GM12878 (cell line): ENCODE data around the gene CTSF. TPM values are rescaled to one million over a fixed set of nuclear protein-coding genes. Genes with fewer than 3 reads are reported as not detected.

Experiments
- ATAC-seq: fragments of 200-7000 bp; cut with Tn5 transposase; 3 replicates; pipeline ENCODE4 v1.9.1; 2020; ENCODE audit warnings: mild to moderate bottlenecking, moderate library complexity
- BruUV-seq: library from RNA; stranded (reverse); fragments of 400-500 nt; replicated peaks from 2 replicates; lab custom pipeline; 2021; lab: Mats Ljungman, UMichigan
- CTCF ChIA-PET: fragments of 300-600 bp; sonication (Branson Sonifier 250); formaldehyde crosslinking; extraction: SDS; loops from one replicate; lab custom pipeline; 2021; ENCODE audit warnings: inconsistent platforms; lab: Yijun Ruan, JAX
- POLR2A ChIA-PET: fragments of 350-600 bp; formaldehyde crosslinking; extraction: SDS; loops from one replicate; lab custom pipeline; 2021; ENCODE audit warnings: inconsistent platforms; lab: Charles Lee
- RAD21 ChIA-PET: fragments of 300-600 bp; sonication (Branson Sonifier 250); formaldehyde crosslinking; loops from one replicate; lab custom pipeline; 2023; ENCODE audit warnings: antibody characterized with exemption; ENCODE audit not compliant: unreplicated experiment; lab: Charles Lee
- SMC1A ChIA-PET: fragments of 300-600 bp; sonication (Branson Sonifier 250); formaldehyde crosslinking; loops from one replicate; lab custom pipeline; 2023; ENCODE audit not compliant: unreplicated experiment, uncharacterized antibody; lab: Charles Lee
- DNase-seq: peaks from one replicate; pipeline ENCODE4 v3.0.0-alpha.2; 2011; ENCODE audit warnings: low read depth, low spot score
- FAIRE-seq: peaks from 3 replicates; lab custom pipeline; 2011; peaks lifted over from hg19 to GRCh38; lab: Jason Lieb, UNC
- H2AFZ ChIP-seq: 2 replicates; pipeline ENCODE4 v1.6.0; 2011; ENCODE audit warnings: low read depth, low read length, control low read depth; ENCODE audit not compliant: control insufficient read depth
- H3K27ac ChIP-seq: 2 replicates; pipeline ENCODE4 v1.5.1; 2011; ENCODE audit warnings: control low read depth; ENCODE audit not compliant: control insufficient read depth, insufficient read depth
- H3K27me3 ChIP-seq, 2 experiments: replicated peaks in 1 of 2; 2 replicates each; pipeline versions ENCODE4 v1.6.0 to v1.6.1; 2011; ENCODE audit warnings: low read length in 1 of 2; ENCODE audit not compliant: control insufficient read depth in 2 of 2, insufficient read depth in 2 of 2
- H3K36me3 ChIP-seq, 2 experiments: 2 replicates each; pipeline ENCODE4 v1.5.1; 2011; ENCODE audit warnings: low read length in 1 of 2; ENCODE audit not compliant: control insufficient read depth in 2 of 2, insufficient read depth in 2 of 2
- H3K4me1 ChIP-seq: 2 replicates; pipeline ENCODE4 v1.6.1; 2011; ENCODE audit warnings: mild to moderate bottlenecking, low read length, moderate library complexity, mixed read lengths; ENCODE audit not compliant: control insufficient read depth, insufficient read depth
- H3K4me2 ChIP-seq: 2 replicates; pipeline ENCODE4 v1.6.0; 2011; ENCODE audit warnings: control low read depth; ENCODE audit not compliant: control insufficient read depth, insufficient read depth
- H3K4me3 ChIP-seq: fragments of 200-600 bp; sonication (generic); 2 replicates; pipeline ENCODE4 v1.5.1; 2016
- H3K79me2 ChIP-seq: 2 replicates; pipeline ENCODE4 v1.6.0; 2011; ENCODE audit warnings: low read length; ENCODE audit not compliant: control insufficient read depth, insufficient read depth
- H3K9ac ChIP-seq: 2 replicates; pipeline ENCODE4 v1.8.0; 2011; ENCODE audit warnings: low read length, control low read depth, mixed read lengths; ENCODE audit not compliant: control insufficient read depth, insufficient read depth
- H3K9me3 ChIP-seq: replicated peaks from 3 replicates; pipeline ENCODE4 v1.5.1; 2011; ENCODE audit warnings: mild to moderate bottlenecking, low read length; ENCODE audit not compliant: control insufficient read depth, insufficient read depth
- H4K20me1 ChIP-seq: 2 replicates; pipeline ENCODE4 v1.6.0; 2011; ENCODE audit not compliant: control insufficient read depth, insufficient read depth
- ATF3 ChIP-seq: IDR thresholded peaks from 2 replicates; pipeline ENCODE4 v1.6.1; 2011; ENCODE audit warnings: low read depth, mild to moderate bottlenecking, low read length, moderate library complexity, borderline replicate concordance; ENCODE audit errors: extremely low read depth
- BCLAF1 ChIP-seq: fragments of 450-650 bp; IDR thresholded peaks from 2 replicates; pipeline ENCODE4 v1.6.1; 2017; ENCODE audit warnings: antibody characterized with exemption, mild to moderate bottlenecking, moderate library complexity
- E2F4 ChIP-seq: IDR thresholded peaks from 2 replicates; pipeline ENCODE4 v1.6.1; 2012; ENCODE audit warnings: low read depth, low read length, improper control_type of control experiment
- MTA3 ChIP-seq: IDR thresholded peaks from 2 replicates; pipeline ENCODE4 v1.6.1; 2012; ENCODE audit warnings: low read length, inconsistent platforms, borderline replicate concordance
- NFYA ChIP-seq: IDR thresholded peaks from 2 replicates; pipeline ENCODE4 v1.6.1; 2011; ENCODE audit warnings: low read depth, mild to moderate bottlenecking, low read length, improper control_type of control experiment, borderline replicate concordance
- PML ChIP-seq: IDR thresholded peaks from 2 replicates; pipeline ENCODE4 v1.6.1; 2012; ENCODE audit warnings: low read length, inconsistent platforms
- RB1 ChIP-seq: fragments of 450-650 bp; formaldehyde crosslinking; IDR thresholded peaks from 2 replicates; pipeline ENCODE4 v1.6.1; 2017; ENCODE audit warnings: mild to moderate bottlenecking, borderline replicate concordance
- REST ChIP-seq: IDR thresholded peaks from 2 replicates; pipeline ENCODE4 v1.6.1; 2012; ENCODE audit warnings: mild to moderate bottlenecking, low read depth, low read length
- SIN3A ChIP-seq: IDR thresholded peaks from 2 replicates; pipeline ENCODE4 v1.6.1; 2012; ENCODE audit warnings: low read depth, low read length, improper control_type of control experiment
- SIX5 ChIP-seq: IDR thresholded peaks from 2 replicates; pipeline ENCODE4 v1.6.1; 2011; ENCODE audit warnings: mild to moderate bottlenecking, low read depth, low read length, moderate library complexity; ENCODE audit not compliant: severe bottlenecking
- SPI1 ChIP-seq: IDR thresholded peaks from 2 replicates; pipeline ENCODE4 v1.6.1; 2011; ENCODE audit warnings: low read depth, mild to moderate bottlenecking, low read length, moderate library complexity, borderline replicate concordance; ENCODE audit not compliant: insufficient read depth
- SUZ12 ChIP-seq: fragments of 200-600 bp; sonication (generic); IDR thresholded peaks from one replicate; pipeline ENCODE4 v1.6.1; 2018; ENCODE audit warnings: antibody characterized with exemption, mild to moderate bottlenecking; ENCODE audit not compliant: unreplicated experiment
- TARDBP ChIP-seq: IDR thresholded peaks from 2 replicates; pipeline ENCODE4 v1.6.1; 2016; ENCODE audit warnings: borderline replicate concordance
- ZNF274 ChIP-seq: IDR thresholded peaks from one replicate; pipeline ENCODE4 v1.8.0; 2011; ENCODE audit not compliant: insufficient read length, insufficient read depth
- WGBS: methylation state at CpG from one replicate; pipeline ENCODE4 v1.1.6; 2016; ENCODE audit warnings: low lambda C conversion rate; ENCODE audit not compliant: insufficient replicate concordance, insufficient coverage; ENCODE audit errors: missing lambda C conversion rate; 5-methylcytosine and 5-hydroxymethylcytosine counted together
- in situ Hi-C: fragments of 300-500 bp; cut with MboI; formaldehyde crosslinking; loops from 9 replicates; pipeline ENCODE4 v1.14.3; 2018; ENCODE audit warnings: mixed read lengths
- intact Hi-C: fragments of 100-400 bp; cut with micrococcal nuclease; formaldehyde crosslinking; loops from one replicate; pipeline ENCODE4 v1.14.2; 2022; ENCODE audit not compliant: unreplicated experiment
- polyA plus RNA-seq, 11 experiments: library from polyadenylated mRNA; depleted of rRNA in 4 of 11; unstranded in 6 of 11; stranded (reverse) in 5 of 11; fragments of >200 nt; fragmentation: Nextera tagmentation in 4 of 11; fragmentation: Illumina TruSeq in 1 of 11; extraction: Ambion mirVana in 4 of 11; extraction: Trizol in 1 of 11; gene quantifications; 1 replicate in 1 of 11; 2 replicates in 10 of 11; pipeline versions ENCODE4 v1.2.1 to v1.2.3, GENCODE V29; 2011 to 2016; ENCODE audit warnings: inconsistent platforms in 2 of 11, missing spikeins in 2 of 11, low read depth in 1 of 11
- total RNA-seq, 4 experiments: library from RNA; depleted of rRNA in 3 of 4; stranded (reverse); fragments of >200 nt in 3 of 4; fragmentation: Illumina TruSeq in 1 of 4; extraction: Trizol in 1 of 4; gene quantifications; 2 replicates each; pipeline versions ENCODE4 v1.2.1 to v1.2.3, GENCODE V29; 2013 to 2021

CTSF gene
- total and polyA plus RNA-seq, 10 of the 15 experiments (the other 5 are each of a cell fraction or from before 2014, with no cell fraction given): 0.11 to 0.41 (median 0.26) TPM; not detected in 4

GRCh38 chr11:66562907-66563583, 5.4 kb downstream of the CTSF start (continued):
- TF ChIP-seq MTA3: no peak
- TF ChIP-seq SIN3A: no peak

- Histone ChIP-seq H3K27me3 (peaks cover 0 to 1% of the 10 kb centered on the region in 2 experiments; a peak in 2 of 4 replicates), H4K20me1 (no peaks in the 10 kb centered on the region), H3K4me2 (no peak overlapping the region), H3K79me2 (no peaks in the 10 kb centered on the region), H3K4me3 (no peak overlapping the region), H3K9me3 (no peaks in the 10 kb centered on the region), H3K4me1 (no peaks in the 10 kb centered on the region), H3K36me3 (no peaks in the 10 kb centered on the region), H2AFZ (no peak overlapping the region), H3K27ac (no peak overlapping the region), H3K9ac (no peak overlapping the region)
- ChIA-PET RAD21 (interaction anchor here (1.0 kb wide), 1 partner anchor 116 kb away, joined by 3 read pairs; no protein-coding TSS in a partner anchor), CTCF (interaction anchor here (0.9 kb wide), 1 partner anchor 17 kb away, joined by 3 read pairs; the partner anchor contains the start of gene ZDHHC24), POLR2A (no interaction called here), SMC1A (no interaction called here)
- WGBS: 19% methylated on average over 2 of the region's 2 CpGs
- DNase-seq: no peak
- in situ Hi-C loops: no loop called here
- no peak for FAIRE-seq
- intact Hi-C loops: no loop called here
- no peak for ATAC-seq
- no TSS peak for BruUV-seq
- TF ChIP-seq SIX5 (no peak), ATF3 (no peak), TARDBP (no peak), SUZ12 (no peak), E2F4 (no peak), RB1 (no peak), REST (no peak), SPI1 (no peak), NFYA (no peak), BCLAF1 (no peak), PML (no peak), ZNF274 (no peak)
These were observed 6.1 kb downstream of the CTSF start for GRCh38 chr11:66562275-66562674.
